Gastrocnemius medialis (tissue), 4 donors: ENCODE results near the gene SHCBP1L. TPM values are rescaled to one million over a fixed set of nuclear protein-coding genes. Genes with fewer than 3 reads are reported as not detected.

ENCODE experiments used
- ATAC-seq, 2 donors: fragments of 150-250 bp; one replicate each; pipeline ENCODE4 v1.9.1; 2016
- DNase-seq, 2 donors: peaks; one replicate each; pipeline ENCODE4 v3.0.0-alpha.2; 2019
- H3K27ac ChIP-seq, 4 donors: fragments of 200-600 bp; sonication (generic); 1 replicate in 1 of 4; 2 replicates in 3 of 4; pipeline ENCODE4 v1.5.1; 2016 to 2018; ENCODE audit warnings: mild to moderate bottlenecking in 2 of 4, moderate library complexity in 1 of 4
- H3K27me3 ChIP-seq, 3 donors: fragments of 200-600 bp; sonication (generic) in 2 of 3; 1 replicate in 1 of 3; 2 replicates in 2 of 3; pipeline versions ENCODE4 v1.5.1 to v1.6.0; 2016 to 2019; ENCODE audit warnings: mild to moderate bottlenecking in 1 of 3, moderate library complexity in 1 of 3
- H3K36me3 ChIP-seq, 2 donors: fragments of 200-600 bp; sonication (generic) in 1 of 2; one replicate each; pipeline ENCODE4 v1.5.1; 2017 to 2018
- H3K4me1 ChIP-seq, 2 donors: fragments of 200-600 bp; sonication (generic) in 1 of 2; one replicate each; pipeline ENCODE4 v1.5.1; 2016 to 2017; ENCODE audit warnings: mild to moderate bottlenecking in 2 of 2
- H3K4me3 ChIP-seq, 4 donors: fragments of 200-600 bp; sonication (generic) in 3 of 4; 1 replicate in 1 of 4; 2 replicates in 3 of 4; pipeline ENCODE4 v1.5.1; 2016 to 2019; ENCODE audit warnings: mild to moderate bottlenecking in 2 of 4
- H3K9me3 ChIP-seq, 3 donors: fragments of 200-600 bp; sonication (generic) in 2 of 3; 1 replicate in 1 of 3; 2 replicates in 2 of 3; pipeline ENCODE4 v1.5.1; 2016 to 2019
- CTCF ChIP-seq, 5 experiments: fragments of 450-650 bp in 3 of 5; fragments of 200-600 bp in 2 of 5; sonication (generic) in 2 of 5; IDR thresholded peaks in 4 of 5; conservative IDR thresholded peaks in 1 of 5; 1 replicate in 4 of 5; 2 replicates in 1 of 5; pipeline ENCODE4 v1.5.1; 2016 to 2019; ENCODE audit warnings: antibody characterized with exemption in 5 of 5, mild to moderate bottlenecking in 3 of 5, moderate library complexity in 3 of 5
- POLR2A ChIP-seq, 2 donors: fragments of 450-650 bp; IDR thresholded peaks; one replicate each; pipeline ENCODE4 v1.6.1; 2017; ENCODE audit warnings: antibody characterized with exemption in 2 of 2, mild to moderate bottlenecking in 2 of 2, moderate library complexity in 2 of 2
- in situ Hi-C, 4 donors: fragments of 200-750 bp; cut with MboI; loops; one replicate each; pipeline versions ENCODE4 v1.15.0 to v1.8.0; 2017; ENCODE audit warnings: low sequenced_read_pairs in 4 of 4
- intact Hi-C: fragments of 100-400 bp; cut with DNase I; formaldehyde crosslinking; loops from one replicate; pipeline ENCODE4 v1.15.1; 2023; ENCODE audit warnings: low total_unique reads
- total RNA-seq, 4 donors: library from RNA; depleted of rRNA; stranded (reverse); fragments of >200 nt; gene quantifications; one replicate each; pipeline versions ENCODE4 v1.1.0 to v1.2.3, GENCODE V29; 2016

The SHCBP1L gene
- total RNA-seq = not detected

DNA sequence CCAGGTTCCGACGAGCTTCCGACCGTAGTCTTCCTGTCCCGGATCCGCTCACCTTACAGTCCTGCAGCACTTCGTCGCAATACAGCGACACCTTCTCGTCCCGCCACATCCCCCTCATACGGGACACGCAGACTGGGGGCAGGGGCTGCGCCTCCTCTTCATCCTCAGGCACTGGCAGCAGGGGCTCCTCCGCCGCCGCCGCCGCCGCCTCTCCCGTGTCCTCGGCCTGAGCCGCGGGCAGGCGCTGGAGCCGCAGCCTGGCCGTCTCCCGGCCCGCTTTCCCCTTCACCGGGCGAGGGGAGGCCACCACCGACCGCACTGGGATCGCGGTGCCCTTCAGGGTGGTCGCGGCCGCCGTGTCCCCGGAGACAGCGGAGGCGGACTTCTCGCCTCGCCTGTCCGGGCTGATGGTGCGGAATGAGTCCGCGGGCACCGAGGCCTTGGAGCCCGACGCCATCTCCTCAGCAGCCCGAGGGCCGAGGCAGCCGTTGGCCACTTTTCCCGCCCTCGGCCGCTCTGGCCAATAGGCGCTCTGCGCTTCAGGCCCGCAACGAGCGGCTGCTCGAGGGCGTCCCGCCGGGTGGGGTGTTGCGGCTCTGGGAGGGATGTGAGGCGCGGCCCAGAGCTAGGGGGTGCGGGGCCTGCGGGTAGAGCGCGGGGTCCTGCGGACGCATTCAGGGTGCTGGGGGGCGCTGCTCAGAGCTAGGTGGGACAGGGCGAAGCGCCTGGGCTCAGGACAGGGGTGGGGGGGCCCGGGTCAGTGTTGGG is at the start of gene SHCBP1L:
Gene SHCBP1L (minus strand): TSS at position 490 of the 768 bp plus-strand sequence. CDS start 33 bp downstream, at position 457.
- Histone ChIP-seq H3K36me3 (no peaks in the 10 kb centered on the region), H3K4me3 (peak within 1 kb of the TSS; percentile 17 to 35 (median 26)), H3K4me1 (no peaks in the 10 kb centered on the region), H3K27ac (no peak within 1 kb of the TSS), H3K27me3 (peaks cover 14 to 24% (median 17%) of the 10 kb centered on the region in 3 donors), H3K9me3 (no peaks in the 10 kb centered on the region)
- ATAC-seq = no peak
- in situ Hi-C loops = loop anchor here (25.0 kb wide), 3 partner anchors 159 to 334 kb away; no protein-coding TSS in a partner anchor
- intact Hi-C loops = loop anchor here (10.0 kb wide), 1 partner anchor 512 kb away; no protein-coding TSS in a partner anchor
- TF ChIP-seq CTCF (IDR thresholded peaks at IDR 0.05 in 4 of 5, conservative IDR thresholded peaks at IDR 0.05 in 1 of 5) = no peak
- no peak for TF ChIP-seq POLR2A (IDR thresholded peaks at IDR 0.05)
- no peak for DNase-seq

GRCh38 chr1:183002267-183002666 is 49.3 kb upstream of the SHCBP1L start:
- TF ChIP-seq POLR2A (IDR thresholded peaks at IDR 0.05) = no peak
- TF ChIP-seq CTCF (IDR thresholded peaks at IDR 0.05 in 4 of 5, conservative IDR thresholded peaks at IDR 0.05 in 1 of 5) = no peak
- Histone ChIP-seq H3K27me3 (no peaks in the 10 kb centered on the region), H3K36me3 (no peaks in the 10 kb centered on the region), H3K27ac (peak overlapping the region; percentile 29 to 71 (median 44)), H3K4me3 (no peak overlapping the region), H3K4me1 (peaks cover 0 to 7% of the 10 kb centered on the region in 2 donors), H3K9me3 (no peaks in the 10 kb centered on the region)
- no peak for DNase-seq
- intact Hi-C loops = no loop called here
- no peak for ATAC-seq
- in situ Hi-C loops = no loop called here

- no peaks in the 10 kb centered on the region for H3K9me3 ChIP-seq
- intact Hi-C loops = no loop called here
- no peaks in the 10 kb centered on the region for H3K27me3 ChIP-seq
- ATAC-seq (peak in 1 of 2 donors; percentile 64), DNase-seq (no peak)
- H3K4me1 ChIP-seq = peaks cover 0 to 7% of the 10 kb centered on the region in 2 donors
- no peaks in the 10 kb centered on the region for H3K36me3 ChIP-seq
- in situ Hi-C loops = no loop called here
- TF ChIP-seq POLR2A (IDR thresholded peaks at IDR 0.05) (no peak), CTCF (IDR thresholded peaks at IDR 0.05 in 4 of 5, conservative IDR thresholded peaks at IDR 0.05 in 1 of 5) (no peak)
- no peak overlapping the region for H3K27ac ChIP-seq
- H3K4me3 ChIP-seq = no peak overlapping the region
Observed at GRCh38 chr1:183000167-183000962, 47.4 kb upstream of the SHCBP1L start.

DNA sequence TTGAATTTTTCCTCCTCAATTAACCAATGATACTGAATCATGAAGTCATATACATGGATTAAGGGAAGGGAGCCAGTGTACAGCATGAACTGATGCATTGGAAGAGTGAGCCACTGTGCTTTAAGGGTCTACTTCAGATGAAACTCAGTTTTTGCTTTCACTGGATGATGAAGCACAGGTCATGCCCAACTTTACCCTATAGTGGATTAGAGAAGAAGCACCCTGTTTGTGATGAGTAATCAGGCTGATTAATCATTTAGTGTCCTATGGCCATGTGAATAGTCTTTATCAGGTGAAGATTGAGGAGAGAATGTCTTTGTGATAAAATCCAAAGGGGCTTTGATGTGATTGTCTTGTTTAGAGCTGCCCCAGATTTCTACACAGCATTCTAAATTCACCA is 45.5 kb upstream of the SHCBP1L start:
- Histone ChIP-seq H3K27ac (no peak overlapping the region), H3K27me3 (no peaks in the 10 kb centered on the region), H3K4me3 (no peak overlapping the region), H3K9me3 (no peaks in the 10 kb centered on the region), H3K4me1 (peaks cover 0 to 7% of the 10 kb centered on the region in 2 donors), H3K36me3 (no peaks in the 10 kb centered on the region)
- in situ Hi-C loops (no loop called here), intact Hi-C loops (no loop called here)
- DNase-seq = no peak
- no peak for TF ChIP-seq POLR2A (IDR thresholded peaks at IDR 0.05)
- ATAC-seq = no peak

GRCh38 chr1:182996816-182997215 is 43.9 kb upstream of the SHCBP1L start:
- in situ Hi-C loops = no loop called here
- H3K27ac ChIP-seq = no peak overlapping the region
- H3K27me3 ChIP-seq = no peaks in the 10 kb centered on the region
- no peaks in the 10 kb centered on the region for H3K9me3 ChIP-seq
- intact Hi-C loops = no loop called here
- DNase-seq (no peak), ATAC-seq (no peak)
- H3K36me3 ChIP-seq = no peaks in the 10 kb centered on the region
- H3K4me1 ChIP-seq = no peaks in the 10 kb centered on the region
- TF ChIP-seq CTCF (IDR thresholded peaks at IDR 0.05 in 4 of 5, conservative IDR thresholded peaks at IDR 0.05 in 1 of 5) (no peak), POLR2A (IDR thresholded peaks at IDR 0.05) (no peak)
- no peak overlapping the region for H3K4me3 ChIP-seq
